IMR-90 (cell line): ENCODE measurements around the gene ARAP2. TPM values are rescaled to one million over a fixed set of nuclear protein-coding genes. Genes with fewer than 3 reads are reported as not detected.

Experiments
- ATAC-seq: fragments of 200-7000 bp; cut with Tn5 transposase; 2 replicates; pipeline ENCODE4 v1.9.1; 2020; ENCODE audit warnings: low read depth, mild to moderate bottlenecking, moderate library complexity
- BruUV-seq: library from RNA; stranded (reverse); fragments of 400-500 nt; replicated peaks from 2 replicates; lab custom pipeline; 2021; lab: Mats Ljungman, UMichigan
- CTCF ChIA-PET: fragments of 300-600 bp; formaldehyde crosslinking; extraction: SDS; loops from one replicate; lab custom pipeline; 2021; ENCODE audit warnings: antibody characterized with exemption; lab: Yijun Ruan, JAX
- POLR2A ChIA-PET: fragments of 300-600 bp; sonication (Branson Sonifier 250); formaldehyde crosslinking; loops from one replicate; lab custom pipeline; 2022; ENCODE audit warnings: antibody characterized with exemption; ENCODE audit not compliant: unreplicated experiment; lab: Charles Lee
- DNase-seq: peaks from one replicate; pipeline ENCODE4 v3.0.0; 2013
- H2AFZ ChIP-seq: replicated peaks from 2 replicates; pipeline ENCODE3; 2013; ENCODE audit warnings: low read length, mild to moderate bottlenecking; ENCODE audit not compliant: poor library complexity
- H2AK5ac ChIP-seq: 2 replicates; pipeline ENCODE4 v1.6.1; 2013; ENCODE audit warnings: low read depth, low read length, inconsistent platforms
- H2AK9ac ChIP-seq: replicated peaks from 2 replicates; pipeline ENCODE3; 2013; ENCODE audit warnings: mild to moderate bottlenecking, low read depth, low read length, moderate library complexity; ENCODE audit not compliant: poor library complexity
- H2BK120ac ChIP-seq: 2 replicates; pipeline ENCODE4 v1.6.1; 2013; ENCODE audit warnings: low read depth, low read length, inconsistent platforms
- H2BK15ac ChIP-seq: 3 replicates; pipeline ENCODE4 v1.6.1; 2013; ENCODE audit warnings: low read depth, low read length, inconsistent platforms
- H2BK20ac ChIP-seq: 2 replicates; pipeline ENCODE4 v1.6.1; 2013; ENCODE audit warnings: low read depth, mild to moderate bottlenecking, inconsistent platforms, low read length, moderate library complexity
- H2BK5ac ChIP-seq: 2 replicates; pipeline ENCODE4 v1.6.1; 2013; ENCODE audit warnings: mild to moderate bottlenecking, low read depth, low read length, inconsistent platforms; ENCODE audit not compliant: poor library complexity, severe bottlenecking
- H3K14ac ChIP-seq: replicated peaks from 2 replicates; pipeline ENCODE4 v1.6.1; 2013; ENCODE audit warnings: low read depth, low read length, inconsistent platforms
- H3K18ac ChIP-seq: 2 replicates; pipeline ENCODE4 v1.6.1; 2013; ENCODE audit warnings: low read depth, low read length, control low read depth
- H3K23ac ChIP-seq: 2 replicates; pipeline ENCODE4 v1.6.1; 2013; ENCODE audit warnings: low read depth, low read length, inconsistent platforms
- H3K27ac ChIP-seq: 2 replicates; pipeline ENCODE4 v1.5.1; 2013; ENCODE audit warnings: mild to moderate bottlenecking, control low read depth, low read length; ENCODE audit not compliant: insufficient read depth
- H3K27me3 ChIP-seq: 2 replicates; pipeline ENCODE4 v1.6.1; 2013; ENCODE audit warnings: low read length; ENCODE audit not compliant: control insufficient read depth, insufficient read depth
- H3K36me3 ChIP-seq: 2 replicates; pipeline ENCODE4 v1.6.1; 2013; ENCODE audit warnings: low read length, mixed read lengths; ENCODE audit not compliant: control insufficient read depth, insufficient read depth
- H3K4ac ChIP-seq: 2 replicates; pipeline ENCODE4 v1.6.1; 2013; ENCODE audit warnings: low read depth, low read length, inconsistent platforms
- H3K4me1 ChIP-seq: 2 replicates; pipeline ENCODE4 v1.6.1; 2013; ENCODE audit warnings: low read length, mixed read lengths; ENCODE audit not compliant: control insufficient read depth, insufficient read depth
- H3K4me2 ChIP-seq: 2 replicates; pipeline ENCODE4 v1.6.1; 2013; ENCODE audit warnings: low read depth, mild to moderate bottlenecking, control low read depth, low read length, moderate library complexity
- H3K4me3 ChIP-seq: 2 replicates; pipeline ENCODE4 v1.5.1; 2013; ENCODE audit warnings: low read depth, mild to moderate bottlenecking, control low read depth, low read length, moderate library complexity; ENCODE audit not compliant: insufficient read depth
- H3K56ac ChIP-seq: 2 replicates; pipeline ENCODE4 v1.6.1; 2013; ENCODE audit warnings: low read length, inconsistent platforms; ENCODE audit not compliant: insufficient read depth; ENCODE audit errors: extremely low read depth
- H3K79me1 ChIP-seq, 2 experiments: 2 replicates each; pipeline ENCODE4 v1.6.1; 2013; ENCODE audit warnings: low read length in 2 of 2, inconsistent platforms in 1 of 2, low read depth in 1 of 2
- H3K9ac ChIP-seq: 2 replicates; pipeline ENCODE4 v1.6.1; 2013; ENCODE audit warnings: low read depth, low read length, control low read depth
- H3K9me1 ChIP-seq: 2 replicates; pipeline ENCODE4 v1.6.1; 2013; ENCODE audit warnings: low read length, inconsistent platforms; ENCODE audit not compliant: insufficient read depth
- H3K9me3 ChIP-seq: 2 replicates; pipeline ENCODE4 v1.6.1; 2013; ENCODE audit warnings: low read length; ENCODE audit not compliant: control insufficient read depth, insufficient read depth
- H4K20me1 ChIP-seq: 2 replicates; pipeline ENCODE4 v1.6.1; 2013; ENCODE audit warnings: low read length, inconsistent platforms; ENCODE audit not compliant: insufficient read depth
- H4K5ac ChIP-seq: 2 replicates; pipeline ENCODE4 v1.6.1; 2013; ENCODE audit warnings: mild to moderate bottlenecking, low read depth, low read length, control low read depth
- H4K8ac ChIP-seq, 2 experiments: 2 replicates each; pipeline ENCODE4 v1.6.1; 2013; ENCODE audit warnings: low read depth in 2 of 2, low read length in 2 of 2, control low read depth in 1 of 2, inconsistent platforms in 1 of 2
- H4K91ac ChIP-seq: 2 replicates; pipeline ENCODE4 v1.6.1; 2013; ENCODE audit warnings: low read depth, low read length, inconsistent platforms; ENCODE audit not compliant: insufficient read depth
- BHLHE40 ChIP-seq: fragments of 150-350 bp; IDR thresholded peaks from 2 replicates; pipeline ENCODE4 v1.6.1; 2016; ENCODE audit warnings: mild to moderate bottlenecking, low read depth, low read length
- CHD1 ChIP-seq: IDR thresholded peaks from 2 replicates; pipeline ENCODE4 v1.6.1; 2012; ENCODE audit warnings: low read depth, low read length, improper control_type of control experiment
- CTCF ChIP-seq: conservative IDR thresholded peaks from 2 replicates; pipeline ENCODE4 v1.5.1; 2012; ENCODE audit warnings: mild to moderate bottlenecking, low read depth, low read length, improper control_type of control experiment
- ELK1 ChIP-seq: fragments of 150-350 bp; IDR thresholded peaks from 2 replicates; pipeline ENCODE4 v1.6.1; 2016; ENCODE audit warnings: low read depth, mild to moderate bottlenecking, low read length, moderate library complexity, borderline replicate concordance
- FOS ChIP-seq: fragments of 150-350 bp; IDR thresholded peaks from 2 replicates; pipeline ENCODE4 v1.6.1; 2016; ENCODE audit warnings: low read depth, low read length
- MAFK ChIP-seq: IDR thresholded peaks from 2 replicates; pipeline ENCODE4 v1.6.1; 2012; ENCODE audit warnings: low read depth, low read length, improper control_type of control experiment
- MAZ ChIP-seq: IDR thresholded peaks from 2 replicates; pipeline ENCODE4 v1.6.1; 2012; ENCODE audit warnings: low read depth, mild to moderate bottlenecking, low read length, improper control_type of control experiment, moderate library complexity, borderline replicate concordance
- MXI1 ChIP-seq: IDR thresholded peaks from 2 replicates; pipeline ENCODE4 v1.6.1; 2012; ENCODE audit warnings: low read depth, mild to moderate bottlenecking, low read length, moderate library complexity, borderline replicate concordance
- POLR2A ChIP-seq: IDR thresholded peaks from 2 replicates; pipeline ENCODE4 v1.6.1; 2012; ENCODE audit warnings: mild to moderate bottlenecking, low read depth, low read length
- RAD21 ChIP-seq: IDR thresholded peaks from 2 replicates; pipeline ENCODE4 v1.6.1; 2012; ENCODE audit warnings: low read length, improper control_type of control experiment
- RCOR1 ChIP-seq: IDR thresholded peaks from 2 replicates; pipeline ENCODE4 v1.6.1; 2012; ENCODE audit warnings: mild to moderate bottlenecking, low read length, improper control_type of control experiment; ENCODE audit not compliant: insufficient replicate concordance
- RFX5 ChIP-seq: IDR thresholded peaks from 2 replicates; pipeline ENCODE4 v1.8.0; 2012; ENCODE audit warnings: low read depth, mild to moderate bottlenecking, low read length, moderate library complexity
- USF2 ChIP-seq: fragments of 150-350 bp; IDR thresholded peaks from 2 replicates; pipeline ENCODE4 v1.6.1; 2017; ENCODE audit warnings: mild to moderate bottlenecking, antibody characterized with exemption, low read length, low read depth
- WGBS, 2 experiments: methylation state at CpG; one replicate each; pipeline versions ENCODE4 v1.1.5 to v1.1.7; 2013; ENCODE audit warnings: missing lambda C conversion rate in 2 of 2; ENCODE audit not compliant: insufficient read length in 1 of 2; ENCODE audit errors: extremely low coverage in 2 of 2; 5-methylcytosine and 5-hydroxymethylcytosine counted together
- dilution Hi-C: fragments of 300-500 bp; cut with HindIII; formaldehyde crosslinking; loops from one replicate; pipeline ENCODE4 v1.14.3; 2018; ENCODE audit warnings: low sequenced_read_pairs; ENCODE audit not compliant: unreplicated experiment
- in situ Hi-C: fragments of 300-500 bp; cut with MboI; formaldehyde crosslinking; loops from 3 replicates; pipeline ENCODE4 v1.14.3; 2019; ENCODE audit warnings: low sequenced_read_pairs, inconsistent platforms, mixed read lengths
- intact Hi-C: fragments of 100-400 bp; cut with micrococcal nuclease; formaldehyde crosslinking; loops from 2 replicates; pipeline ENCODE4 v1.10.0; 2022
- polyA plus RNA-seq, 3 experiments: library from polyadenylated mRNA; depleted of rRNA; stranded (reverse); fragments of >200 nt; gene quantifications; 2 replicates each; pipeline ENCODE4 v1.2.3, GENCODE V29; 2012; ENCODE audit warnings: low replicate concordance in 1 of 3
- total RNA-seq: library from RNA; depleted of rRNA; stranded (reverse); fragments of >200 nt; gene quantifications from 2 replicates; pipeline ENCODE4 v1.2.3, GENCODE V29; 2012

The ARAP2 gene
- total and polyA plus RNA-seq, 2 of the 4 experiments (the other 2 are of a cell fraction) = 0.32 to 1.8 TPM

GRCh38 chr4:36056136-36056535 lies 188.2 kb downstream of the ARAP2 start:
- no peak overlapping the region for H3K4me2 ChIP-seq
- CTCF ChIA-PET = no interaction called here
- no peaks in the 10 kb centered on the region for H3K4me1 ChIP-seq
- no peak overlapping the region for H2AK9ac ChIP-seq
- no peak overlapping the region for H3K23ac ChIP-seq
- no peak overlapping the region for H3K9ac ChIP-seq
- H4K91ac ChIP-seq = no peak overlapping the region
- POLR2A ChIA-PET = no interaction called here
- no peak overlapping the region for H3K56ac ChIP-seq
- no peak overlapping the region for H3K4ac ChIP-seq
- WGBS, 2 experiments = no CpG with 5 or more reads among the region's 1 CpG
- H3K14ac ChIP-seq = no peak overlapping the region
- no peak overlapping the region for H3K18ac ChIP-seq
- no peaks in the 10 kb centered on the region for H3K36me3 ChIP-seq
- no peaks in the 10 kb centered on the region for H3K79me1 ChIP-seq
- H4K20me1 ChIP-seq = no peaks in the 10 kb centered on the region
- no peak overlapping the region for H3K27ac ChIP-seq
- dilution Hi-C loops (no loop called here), in situ Hi-C loops (no loop called here), intact Hi-C loops (no loop called here)
- H3K9me1 ChIP-seq = no peaks in the 10 kb centered on the region
- DNase-seq (no peak), ATAC-seq (no peak)
- H2AFZ ChIP-seq = no peak overlapping the region
- no peak overlapping the region for H2AK5ac ChIP-seq
- no peak for TF ChIP-seq RFX5
- no peak for TF ChIP-seq BHLHE40
- no peak for TF ChIP-seq FOS
- no peak for TF ChIP-seq USF2
- no peak for TF ChIP-seq CTCF
- TF ChIP-seq ELK1 = no peak
- no peak for TF ChIP-seq MAFK
- TF ChIP-seq MAZ = no peak
- no peak for TF ChIP-seq POLR2A
- no peak for TF ChIP-seq MXI1
- TF ChIP-seq RAD21 = no peak
- no peak for TF ChIP-seq CHD1
- TF ChIP-seq RCOR1 = no peak
- no peaks in the 10 kb centered on the region for H3K9me3 ChIP-seq
- H2BK120ac ChIP-seq = no peak overlapping the region
- H3K27me3 ChIP-seq = no peaks in the 10 kb centered on the region
- no TSS peak for BruUV-seq
- H2BK20ac ChIP-seq = no peak overlapping the region
- H3K4me3 ChIP-seq = no peak overlapping the region
- H2BK5ac ChIP-seq = no peak overlapping the region
- no peak overlapping the region for H4K8ac ChIP-seq
- H2BK15ac ChIP-seq = no peak overlapping the region
- no peak overlapping the region for H4K5ac ChIP-seq
